ENCODE results near the gene GPR158.

- TF ChIP-seq CTCF (IDR thresholded peaks at IDR 0.05): no peak
- no peak for TF ChIP-seq POLR2AphosphoS5 (IDR thresholded peaks at IDR 0.05)
- no peak for TF ChIP-seq POLR2A (IDR thresholded peaks at IDR 0.05)
- TF ChIP-seq EP300 (IDR thresholded peaks at IDR 0.05): no peak
Measured at GRCh38 chr10:25232204-25232603, 57.4 kb downstream of the GPR158 start.
